ENCODE results near the gene GDF2.

GDF2 gene

GRCh38 chr10:47296156-47296894 lies 25.9 kb upstream of the GDF2 start:
- TF ChIP-seq, protein P1, sequence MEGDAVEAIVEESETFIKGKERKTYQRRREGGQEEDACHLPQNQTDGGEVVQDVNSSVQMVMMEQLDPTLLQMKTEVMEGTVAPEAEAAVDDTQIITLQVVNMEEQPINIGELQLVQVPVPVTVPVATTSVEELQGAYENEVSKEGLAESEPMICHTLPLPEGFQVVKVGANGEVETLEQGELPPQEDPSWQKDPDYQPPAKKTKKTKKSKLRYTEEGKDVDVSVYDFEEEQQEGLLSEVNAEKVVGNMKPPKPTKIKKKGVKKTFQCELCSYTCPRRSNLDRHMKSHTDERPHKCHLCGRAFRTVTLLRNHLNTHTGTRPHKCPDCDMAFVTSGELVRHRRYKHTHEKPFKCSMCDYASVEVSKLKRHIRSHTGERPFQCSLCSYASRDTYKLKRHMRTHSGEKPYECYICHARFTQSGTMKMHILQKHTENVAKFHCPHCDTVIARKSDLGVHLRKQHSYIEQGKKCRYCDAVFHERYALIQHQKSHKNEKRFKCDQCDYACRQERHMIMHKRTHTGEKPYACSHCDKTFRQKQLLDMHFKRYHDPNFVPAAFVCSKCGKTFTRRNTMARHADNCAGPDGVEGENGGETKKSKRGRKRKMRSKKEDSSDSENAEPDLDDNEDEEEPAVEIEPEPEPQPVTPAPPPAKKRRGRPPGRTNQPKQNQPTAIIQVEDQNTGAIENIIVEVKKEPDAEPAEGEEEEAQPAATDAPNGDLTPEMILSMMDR (IDR thresholded peaks at IDR 0.05; ENCODE audit: control extremely low read depth, extremely low read depth, low read depth, missing control alignments): no peak
- CTCF ChIA-PET: interaction anchor here (1.7 kb wide), 1 partner anchor 9 kb away, joined by 4 read pairs; no protein-coding TSS in a partner anchor
- POLR2A ChIA-PET: no interaction called here
- no peak for DNase-seq (ENCODE audit: extremely low spot score)

- ChIA-PET POLR2A (no interaction called here), CTCF (interaction anchor here (0.7 to 2.8 kb wide), 4 partner anchors 10 to 44 kb away, joined by 3 to 8 read pairs (median 4); no protein-coding TSS in a partner anchor)
- TF ChIP-seq, protein P1 (IDR thresholded peaks at IDR 0.05; ENCODE audit: control extremely low read depth, extremely low read depth, low read depth, missing control alignments): no peak
- DNase-seq (ENCODE audit: extremely low spot score): no peak
Observed at GRCh38 chr10:47296941-47297340, 25.3 kb upstream of the GDF2 start.

DNA sequence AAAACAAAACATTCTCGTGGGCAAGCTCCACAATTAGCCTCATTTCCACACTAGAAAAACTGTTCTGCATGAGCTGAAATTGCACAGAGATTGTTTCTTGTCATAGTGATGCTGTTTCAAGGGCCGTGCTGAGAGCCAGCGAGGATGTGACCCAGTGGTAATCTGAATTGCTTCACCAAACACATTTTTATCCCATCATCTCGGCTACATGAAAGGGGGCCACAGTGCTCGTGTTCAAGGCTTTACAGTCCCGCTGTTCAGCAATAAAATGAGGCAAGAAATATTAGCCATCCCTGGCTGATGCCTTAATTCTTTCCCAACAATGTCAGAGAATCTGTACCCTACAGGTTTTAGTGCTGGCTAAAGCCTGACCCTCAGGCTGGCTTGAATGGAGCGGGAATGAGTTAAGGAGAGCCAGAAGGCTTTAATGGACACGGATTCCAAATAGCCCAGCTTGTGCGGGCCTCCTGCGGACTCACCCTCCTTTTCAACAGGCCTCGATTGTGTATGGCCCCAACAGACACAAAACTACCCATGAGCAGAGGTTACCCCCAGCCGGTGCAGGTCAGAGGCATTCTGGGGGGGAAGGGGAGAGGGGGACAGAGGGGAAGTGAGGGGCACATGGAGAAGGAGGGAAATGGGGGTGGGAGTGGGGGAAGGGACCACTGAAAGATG lies 24.3 kb upstream of the GDF2 start:
- POLR2A ChIA-PET: no interaction called here
- no peak for DNase-seq (ENCODE audit: extremely low spot score)
- TF ChIP-seq, protein P1 (IDR thresholded peaks at IDR 0.05; ENCODE audit: control extremely low read depth, extremely low read depth, low read depth, missing control alignments): no peak
- CTCF ChIA-PET: interaction anchor here (1.0 to 2.8 kb wide), 4 partner anchors 11 to 43 kb away, joined by 4 to 8 read pairs (median 6); no protein-coding TSS in a partner anchor

- DNase-seq (ENCODE audit: extremely low spot score): no peak
- ChIA-PET CTCF (interaction anchor here (2.1 to 2.8 kb wide), 2 partner anchors 12 to 42 kb away, joined by 8 read pairs; no protein-coding TSS in a partner anchor), POLR2A (no interaction called here)
- TF ChIP-seq, protein P1 (IDR thresholded peaks at IDR 0.05; ENCODE audit: control extremely low read depth, extremely low read depth, low read depth, missing control alignments): no peak
Observed at GRCh38 chr10:47298715-47299114, 23.5 kb upstream of the GDF2 start.

DNA sequence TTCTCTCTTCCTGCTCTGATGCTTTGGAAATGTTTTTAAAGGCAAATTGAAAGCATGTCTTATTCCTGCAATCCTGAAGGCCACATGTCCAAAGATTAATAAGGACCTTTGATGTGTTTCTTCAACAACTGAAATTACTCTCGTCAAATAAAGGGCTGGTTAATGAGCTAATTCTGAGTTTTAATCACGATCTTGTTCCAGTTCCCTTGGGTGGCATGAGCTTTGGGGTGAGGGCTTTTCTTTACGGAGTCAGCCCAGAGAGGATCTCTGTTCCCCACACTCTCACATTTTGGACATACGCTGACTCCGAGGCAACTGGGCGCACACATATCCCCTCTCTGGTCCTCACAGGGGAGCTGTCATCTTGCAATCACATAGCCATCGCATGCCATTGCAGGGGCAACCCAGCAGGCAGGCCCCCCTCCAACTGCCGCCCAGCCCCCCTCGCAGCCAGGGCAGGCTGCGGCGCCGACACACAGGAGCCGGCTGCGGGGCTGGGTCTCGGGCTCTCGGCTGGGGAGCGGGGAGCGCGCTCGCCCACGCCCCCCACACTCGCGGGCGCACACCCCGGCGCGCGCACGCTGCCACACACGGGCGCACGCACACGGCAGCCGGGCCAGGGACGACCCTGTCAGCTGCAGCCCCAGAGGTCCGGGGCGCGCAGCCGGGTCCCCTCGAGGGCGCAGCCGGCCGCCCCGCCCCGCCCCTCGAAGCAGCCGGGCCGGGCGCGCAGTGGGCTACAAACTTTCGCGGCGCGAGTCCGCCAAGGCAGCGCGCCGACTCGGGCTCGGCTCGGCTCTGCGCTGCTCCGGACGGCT lies 22.4 kb upstream of the GDF2 start, which contains the start of gene GDF10:
Gene GDF10 (plus strand): TSS at position 587 of the 818 bp plus-strand sequence. CDS start 455 bp downstream, outside the sequence.
- DNase-seq (ENCODE audit: extremely low spot score): no peak
- POLR2A ChIA-PET: no interaction called here

More for the DNA sequence above, 22.4 kb upstream of the GDF2 start, which contains the start of gene GDF10:
- TF ChIP-seq, protein P1 (IDR thresholded peaks at IDR 0.05; ENCODE audit: control extremely low read depth, extremely low read depth, low read depth, missing control alignments): no peak
- CTCF ChIA-PET: interaction anchor here (1.1 to 2.8 kb wide), 2 partner anchors 9 to 41 kb away, joined by 3 to 8 read pairs; no protein-coding TSS in a partner anchor
